Body of pancreas (tissue), 4 donors: ENCODE measurements around the gene ZNF408. TPM values are rescaled to one million over a fixed set of nuclear protein-coding genes. Genes with fewer than 3 reads are reported as not detected.

Experiments
- ATAC-seq: fragments of 150-250 bp; one replicate; pipeline ENCODE4 v1.9.1; 2016
- DNase-seq, 4 donors: peaks; one replicate each; pipeline ENCODE4 v3.0.0-alpha.2; 2019
- H3K27ac ChIP-seq, 4 donors: fragments of 200-600 bp; sonication (generic); 1 replicate in 3 of 4; 2 replicates in 1 of 4; pipeline versions ENCODE4 v1.5.1 to v1.6.1; 2016 to 2019; ENCODE audit warnings: mild to moderate bottlenecking in 1 of 4, mixed read lengths in 1 of 4, moderate library complexity in 1 of 4
- H3K27me3 ChIP-seq, 2 donors: fragments of 200-600 bp; sonication (generic); one replicate each; pipeline ENCODE4 v1.6.0; 2016; ENCODE audit warnings: mild to moderate bottlenecking in 1 of 2
- H3K36me3 ChIP-seq, 2 donors: fragments of 200-600 bp; sonication (generic); replicated peaks in 1 of 2; 2 replicates each; pipeline ENCODE4 v1.5.1; 2016; ENCODE audit warnings: low read depth in 2 of 2; ENCODE audit not compliant: insufficient read depth in 1 of 2
- H3K4me1 ChIP-seq: fragments of 200-600 bp; sonication (generic); one replicate; pipeline ENCODE4 v1.6.0; 2016
- H3K4me3 ChIP-seq, 2 donors: fragments of 200-600 bp; sonication (generic); 1 replicate in 1 of 2; 2 replicates in 1 of 2; pipeline ENCODE4 v1.5.1; 2016 to 2019
- H3K9me3 ChIP-seq, 3 donors: fragments of 200-600 bp; sonication (generic); 1 replicate in 2 of 3; 2 replicates in 1 of 3; pipeline ENCODE4 v1.5.1; 2016
- CTCF ChIP-seq, 7 experiments: fragments of 450-650 bp in 4 of 7; fragments of 200-600 bp in 3 of 7; sonication (generic) in 3 of 7; IDR thresholded peaks; one replicate each; pipeline ENCODE4 v1.5.1; 2016 to 2019; ENCODE audit warnings: antibody characterized with exemption in 7 of 7
- POLR2A ChIP-seq, 3 donors: fragments of 450-650 bp; IDR thresholded peaks; one replicate each; pipeline ENCODE4 v1.6.1; 2016; ENCODE audit warnings: antibody characterized with exemption in 3 of 3, mild to moderate bottlenecking in 2 of 3
- WGBS, 2 donors: methylation state at CpG; one replicate each; pipeline ENCODE4 v1.1.5; 2017; 5-methylcytosine and 5-hydroxymethylcytosine counted together
- intact Hi-C: fragments of 100-400 bp; cut with DNase I; formaldehyde crosslinking; loops from one replicate; pipeline ENCODE4 v1.15.1; 2023
- total RNA-seq, 2 donors: library from RNA; depleted of rRNA; stranded (reverse); fragments of >200 nt; gene quantifications; one replicate each; pipeline ENCODE4 v1.1.0, GENCODE V29; 2016

ZNF408 gene
- total RNA-seq, 2 donors from 2014 or later = 6.5 to 7.9 TPM

- H3K9me3 ChIP-seq = no peaks in the 10 kb centered on the region
- DNase-seq = no peak
- 81 to 93% methylated on average over 5 to 8 of the region's 8 CpGs for WGBS, 2 donors
- intact Hi-C loops = no loop called here
- H3K4me3 ChIP-seq = no peak overlapping the region
- H3K36me3 ChIP-seq = no peaks in the 10 kb centered on the region
- H3K27ac ChIP-seq = no peak overlapping the region
- no peaks in the 10 kb centered on the region for H3K27me3 ChIP-seq
- H3K4me1 ChIP-seq = peaks cover 3% of the 10 kb centered on the region
- ATAC-seq = no peak
- TF ChIP-seq CTCF (IDR thresholded peaks at IDR 0.05) (no peak), POLR2A (IDR thresholded peaks at IDR 0.05) (no peak)
Observed at GRCh38 chr11:46723359-46723680, 22.5 kb downstream of the ZNF408 start.

GRCh38 chr11:46724088-46724487 is 23.3 kb downstream of the ZNF408 start:
- WGBS, 2 donors = 66 to 68% methylated on average over 8 of the region's 8 CpGs
- H3K4me3 ChIP-seq = no peak overlapping the region
- no peaks in the 10 kb centered on the region for H3K36me3 ChIP-seq
- intact Hi-C loops = no loop called here
- TF ChIP-seq CTCF (IDR thresholded peaks at IDR 0.05) (no peak), POLR2A (IDR thresholded peaks at IDR 0.05) (no peak)
- H3K9me3 ChIP-seq = no peaks in the 10 kb centered on the region
- ATAC-seq = no peak
- no peaks in the 10 kb centered on the region for H3K4me1 ChIP-seq
- no peak overlapping the region for H3K27ac ChIP-seq
- no peak for DNase-seq
- no peaks in the 10 kb centered on the region for H3K27me3 ChIP-seq

GRCh38 chr11:46725338-46726205 is 24.7 kb downstream of the ZNF408 start:
- Histone ChIP-seq H3K9me3 (no peaks in the 10 kb centered on the region), H3K27me3 (no peaks in the 10 kb centered on the region), H3K4me3 (no peak overlapping the region), H3K27ac (no peak overlapping the region), H3K36me3 (no peaks in the 10 kb centered on the region), H3K4me1 (no peaks in the 10 kb centered on the region)
- WGBS, 2 donors = 84 to 86% methylated on average over 5 to 19 of the region's 19 CpGs
- DNase-seq (no peak), ATAC-seq (no peak)
- TF ChIP-seq POLR2A (IDR thresholded peaks at IDR 0.05) (no peak), CTCF (IDR thresholded peaks at IDR 0.05) (no peak)
- intact Hi-C loops = no loop called here

GRCh38 chr11:46726206-46726862 is 25.5 kb downstream of the ZNF408 start:
- Histone ChIP-seq H3K9me3 (no peaks in the 10 kb centered on the region), H3K36me3 (no peaks in the 10 kb centered on the region), H3K4me1 (no peaks in the 10 kb centered on the region), H3K4me3 (no peak overlapping the region), H3K27ac (no peak overlapping the region), H3K27me3 (no peaks in the 10 kb centered on the region)
- ATAC-seq (no peak), DNase-seq (no peak)
- WGBS, 2 donors = 82 to 87% methylated on average over 23 to 26 of the region's 26 CpGs
- intact Hi-C loops = no loop called here
- TF ChIP-seq POLR2A (IDR thresholded peaks at IDR 0.05) = no peak

GRCh38 chr11:46727952-46728658 is 27.3 kb downstream of the ZNF408 start:
- Histone ChIP-seq H3K4me1 (no peaks in the 10 kb centered on the region), H3K9me3 (no peaks in the 10 kb centered on the region), H3K4me3 (no peak overlapping the region), H3K27me3 (no peaks in the 10 kb centered on the region), H3K36me3 (no peaks in the 10 kb centered on the region), H3K27ac (no peak overlapping the region)
- no peak for TF ChIP-seq POLR2A (IDR thresholded peaks at IDR 0.05)
- TF ChIP-seq CTCF (IDR thresholded peaks at IDR 0.05) = no peak
- DNase-seq (no peak), ATAC-seq (no peak)
- intact Hi-C loops = no loop called here
- 83 to 86% methylated on average over 1 to 16 of the region's 17 CpGs for WGBS, 2 donors
